Cortex of kidney (tissue), 1 donor: ENCODE measurements around the gene HORMAD1.
"Not testable (repeated sequence)": the region's sequence is repeated elsewhere in the genome, so short reads cannot be mapped to it uniquely, and the experiment has no call there.

Experiments used
- DNase-seq: peaks from one replicate; lab custom pipeline; 2025; lab: John Stamatoyannopoulos, UW

The HORMAD1 gene, protein sequence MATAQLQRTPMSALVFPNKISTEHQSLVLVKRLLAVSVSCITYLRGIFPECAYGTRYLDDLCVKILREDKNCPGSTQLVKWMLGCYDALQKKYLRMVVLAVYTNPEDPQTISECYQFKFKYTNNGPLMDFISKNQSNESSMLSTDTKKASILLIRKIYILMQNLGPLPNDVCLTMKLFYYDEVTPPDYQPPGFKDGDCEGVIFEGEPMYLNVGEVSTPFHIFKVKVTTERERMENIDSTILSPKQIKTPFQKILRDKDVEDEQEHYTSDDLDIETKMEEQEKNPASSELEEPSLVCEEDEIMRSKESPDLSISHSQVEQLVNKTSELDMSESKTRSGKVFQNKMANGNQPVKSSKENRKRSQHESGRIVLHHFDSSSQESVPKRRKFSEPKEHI

DNA sequence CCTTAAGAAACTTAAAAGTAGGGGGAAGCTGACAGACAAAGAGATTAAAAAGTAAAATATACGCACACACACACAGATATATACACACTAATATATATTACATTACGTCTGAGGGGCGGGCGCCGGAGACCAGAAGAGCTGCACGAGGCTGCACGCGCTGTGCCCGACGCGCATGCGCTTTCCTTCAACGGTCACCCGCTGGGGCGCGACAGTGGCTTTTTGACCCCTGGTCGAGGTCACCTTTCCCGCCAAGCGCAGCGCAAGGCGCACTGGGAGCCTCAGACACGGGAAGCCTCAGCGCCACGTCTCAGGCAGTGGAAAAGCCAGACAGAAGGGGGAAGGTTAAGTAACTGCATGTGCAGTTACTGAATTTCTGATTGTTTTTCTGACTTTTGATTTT is at the start of gene HORMAD1:
TSS of gene HORMAD1 (minus strand) at position 193 of the 400 bp plus-strand sequence. CDS start 1,390 bp downstream, outside the sequence.
- DNase-seq: no peak

DNA sequence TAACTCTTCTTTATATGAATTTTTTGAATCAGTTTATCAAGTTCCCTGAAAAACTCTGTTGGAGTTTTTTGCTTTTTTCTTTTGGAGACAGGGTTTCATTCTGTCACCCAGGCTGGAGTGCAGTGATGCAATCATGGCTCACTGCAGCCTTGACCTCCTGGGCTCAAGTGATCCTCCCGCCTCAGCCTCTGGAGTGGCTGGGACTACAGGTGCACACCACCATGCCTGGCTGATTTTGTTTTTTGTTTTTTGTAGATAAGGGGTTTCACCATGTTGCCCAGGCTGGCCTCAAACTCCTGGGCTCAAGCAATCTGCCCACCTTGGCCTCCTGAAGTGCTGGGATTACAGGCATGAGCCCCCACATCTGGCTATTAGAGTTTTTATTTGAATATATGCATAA is 47.0 kb upstream of the HORMAD1 start:
- not testable (repeated sequence) for DNase-seq

GRCh38 chr1:150765977-150766301 is 45.2 kb upstream of the HORMAD1 start:
- not testable (repeated sequence) for DNase-seq

- no peak for DNase-seq
Measured at GRCh38 chr1:150765296-150765976, 44.7 kb upstream of the HORMAD1 start, which contains the start of gene CTSS. Gene CTSS (minus strand): TSS chr1:150765778. CDS start chr1:150764763, 1,015 bp downstream.

DNA sequence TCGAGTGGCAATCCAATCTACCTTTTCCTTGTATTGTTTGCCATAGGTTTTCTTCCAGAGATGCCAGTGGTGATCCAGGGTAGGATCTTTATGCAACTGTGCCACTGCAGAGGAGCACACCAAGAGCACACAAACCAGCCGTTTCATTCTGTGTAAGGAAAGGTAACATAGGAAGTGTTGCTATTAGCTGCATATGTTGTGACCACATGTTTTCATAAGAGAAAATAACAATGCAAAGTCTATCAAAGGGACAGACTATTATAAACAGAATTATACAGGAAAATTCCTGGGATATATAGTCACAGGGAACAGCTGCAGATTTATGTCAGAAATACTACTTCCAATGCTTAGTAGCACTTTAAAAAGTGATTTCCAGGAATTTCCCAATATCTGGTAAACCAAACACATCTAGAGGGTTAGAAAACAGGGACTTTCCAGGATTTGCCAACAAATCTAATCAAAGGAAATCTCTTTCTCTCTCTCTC is 44.0 kb upstream of the HORMAD1 start:
- no peak for DNase-seq

- DNase-seq: no peak
Measured at GRCh38 chr1:150763018-150763417, 42.3 kb upstream of the HORMAD1 start.

DNA sequence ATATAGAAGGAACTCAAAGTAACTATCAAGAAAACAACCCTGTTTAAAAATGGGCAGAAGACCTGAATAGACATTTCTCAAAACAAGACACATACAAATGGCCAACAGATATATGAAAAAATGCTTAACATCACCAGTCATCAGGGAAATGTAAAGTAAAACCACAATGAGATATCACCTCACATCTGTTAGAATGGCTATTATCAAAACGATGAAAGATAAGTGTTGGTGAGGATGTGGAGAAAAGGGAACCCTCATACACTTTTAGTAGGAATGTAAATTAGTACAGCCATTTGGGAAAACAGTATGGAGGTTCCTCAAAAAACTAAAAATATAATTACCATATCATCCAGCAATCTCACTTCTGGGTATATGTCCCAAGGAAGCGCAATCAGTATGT is 41.9 kb upstream of the HORMAD1 start:
- no peak for DNase-seq

- DNase-seq: no peak
Measured at GRCh38 chr1:150761801-150762200, 41.1 kb upstream of the HORMAD1 start.

- no peak for DNase-seq
Measured at GRCh38 chr1:150760013-150760412, 39.3 kb upstream of the HORMAD1 start.

GRCh38 chr1:150753416-150753815 is 32.7 kb upstream of the HORMAD1 start:
- no peak for DNase-seq

DNA sequence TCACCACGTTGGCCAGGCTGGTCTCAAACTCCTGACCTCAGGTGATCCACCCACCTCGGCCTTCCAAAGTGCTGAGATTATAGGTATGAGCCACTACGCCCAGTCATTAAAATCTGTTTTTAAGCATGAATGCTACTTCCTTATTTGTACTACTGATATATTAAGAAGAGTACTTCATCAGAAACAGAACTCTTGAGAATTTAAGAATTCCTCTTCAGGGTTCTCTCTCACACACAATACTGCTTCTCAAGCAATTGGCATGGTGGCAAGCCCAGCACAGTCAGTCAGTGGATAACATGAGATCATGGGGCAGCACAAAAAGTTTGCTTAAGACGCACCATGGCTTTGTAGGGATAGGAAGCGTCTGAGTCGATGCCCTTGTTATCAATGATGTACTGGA is 30.7 kb upstream of the HORMAD1 start:
- DNase-seq: no peak

DNA sequence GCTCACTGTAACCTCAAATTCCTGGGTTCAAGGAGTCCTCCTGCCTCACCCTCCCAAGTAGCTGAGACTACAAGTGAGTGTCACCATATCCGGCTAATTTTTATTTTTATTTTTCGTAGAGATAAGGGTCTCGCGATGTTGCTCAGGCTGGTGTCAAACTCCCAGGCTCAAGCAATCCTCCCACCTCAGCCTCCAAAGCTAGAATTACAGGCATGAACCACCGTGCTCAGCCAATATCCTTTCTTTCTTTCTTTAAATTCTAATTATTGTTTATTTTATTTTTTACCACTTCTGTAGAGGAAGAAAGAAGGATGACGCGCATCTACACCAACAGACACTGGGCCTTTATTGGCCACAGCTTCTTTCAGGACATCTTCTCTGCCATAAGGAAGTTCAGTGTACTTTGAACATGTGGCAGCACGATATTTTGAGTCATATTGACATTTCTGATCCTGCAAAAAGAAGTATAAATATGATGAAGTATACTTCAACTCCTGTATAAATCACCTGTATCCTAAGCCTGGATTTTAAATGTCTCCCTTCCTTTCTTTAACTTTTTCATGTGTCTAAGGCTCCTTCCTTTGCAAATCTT is 29.1 kb upstream of the HORMAD1 start:
- no peak for DNase-seq

DNA sequence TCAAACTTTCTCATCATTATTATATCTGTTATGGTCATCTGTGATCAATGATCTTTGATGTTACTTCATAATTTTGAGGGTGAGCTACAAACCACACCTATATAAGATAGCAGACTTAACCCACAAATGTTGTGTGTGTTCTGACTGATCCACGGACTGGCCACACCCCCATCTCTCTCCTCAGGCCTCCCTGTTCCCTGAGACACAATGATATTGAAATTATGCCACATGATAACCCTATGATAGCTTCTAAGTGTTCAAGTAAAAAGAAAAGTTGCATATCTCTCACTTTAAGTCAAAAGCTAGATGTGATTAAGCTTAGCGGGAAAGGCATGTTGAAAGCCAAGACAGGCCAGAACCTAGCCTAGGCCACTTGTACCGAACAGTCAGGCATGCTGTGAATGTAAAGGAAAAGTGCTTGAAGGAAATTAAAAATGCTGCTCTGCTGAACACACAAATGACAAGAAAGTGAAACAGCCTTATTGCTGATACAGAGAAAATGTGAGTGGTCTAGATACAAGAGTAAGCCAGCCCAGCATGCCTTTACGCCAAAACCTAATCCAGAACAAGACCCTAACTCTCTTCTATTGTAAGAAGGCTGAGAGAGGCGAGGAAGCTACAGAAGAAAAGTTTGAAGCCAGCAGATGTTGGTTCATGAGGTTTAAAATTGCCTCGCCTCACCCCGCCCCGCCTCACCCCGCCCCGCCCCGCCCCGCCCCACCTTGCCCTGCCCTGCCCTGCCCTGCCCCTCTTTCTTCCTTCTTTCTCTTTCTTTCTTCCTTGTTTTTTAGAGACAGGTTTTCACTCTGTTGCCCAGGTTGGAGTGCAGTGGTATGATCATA is 28.4 kb upstream of the HORMAD1 start:
- DNase-seq: no peak

- DNase-seq: no peak
Measured at GRCh38 chr1:150730130-150730721, 9.5 kb upstream of the HORMAD1 start.

- DNase-seq: no peak
Measured at GRCh38 chr1:150724336-150724735, 3.6 kb upstream of the HORMAD1 start.

DNA sequence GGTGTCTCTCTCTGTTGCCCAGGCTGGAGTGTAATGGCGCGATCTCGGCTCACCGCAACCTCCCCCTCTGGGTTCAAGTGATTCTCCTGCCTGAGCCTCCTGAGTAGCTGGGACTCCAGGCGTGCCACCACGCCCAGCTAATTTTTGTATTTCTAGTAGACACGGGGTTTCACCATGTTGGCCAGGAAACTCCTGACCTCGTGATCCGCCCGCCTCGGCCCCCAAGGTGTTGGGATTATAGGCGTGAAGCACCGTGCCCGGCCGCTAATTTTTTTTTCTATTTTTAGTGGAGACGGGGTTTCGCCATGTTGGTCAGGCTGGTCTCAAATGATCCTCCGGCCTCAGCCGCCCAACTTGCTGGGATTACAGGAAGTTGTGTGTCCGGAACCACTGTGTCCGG is 597 bp downstream of the HORMAD1 start:
- no peak for DNase-seq

DNA sequence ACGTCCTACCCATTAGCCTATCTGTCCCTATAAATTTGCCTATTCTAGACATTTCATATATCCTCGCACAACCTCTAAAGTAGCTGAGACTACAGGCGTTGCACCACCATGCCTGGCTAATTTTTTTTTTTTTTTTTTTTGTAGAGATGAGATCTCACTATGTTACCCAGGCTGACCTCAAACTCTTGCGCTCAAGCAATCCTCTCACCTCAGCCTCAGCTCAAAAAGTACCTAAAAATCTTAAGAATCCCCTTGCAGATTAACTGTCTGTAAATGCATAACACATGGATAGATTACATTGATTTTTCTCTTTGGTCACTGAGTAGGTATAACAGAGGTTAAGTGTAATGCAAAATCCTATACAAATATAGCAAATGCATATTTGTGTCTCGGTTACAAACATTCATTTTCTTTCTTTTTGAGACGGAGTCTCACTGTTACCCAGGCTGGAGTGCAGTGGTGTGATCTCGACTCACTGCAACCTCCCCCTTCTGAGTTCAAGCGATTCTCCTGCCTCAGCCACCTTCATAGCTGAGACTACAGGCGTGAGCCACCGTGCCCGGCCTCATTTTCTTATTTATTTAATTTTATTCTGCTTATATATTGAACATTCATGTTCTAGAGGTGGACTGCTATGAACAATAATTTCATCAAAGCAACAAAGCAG is 2.3 kb downstream of the HORMAD1 start:
- DNase-seq: no peak

DNA sequence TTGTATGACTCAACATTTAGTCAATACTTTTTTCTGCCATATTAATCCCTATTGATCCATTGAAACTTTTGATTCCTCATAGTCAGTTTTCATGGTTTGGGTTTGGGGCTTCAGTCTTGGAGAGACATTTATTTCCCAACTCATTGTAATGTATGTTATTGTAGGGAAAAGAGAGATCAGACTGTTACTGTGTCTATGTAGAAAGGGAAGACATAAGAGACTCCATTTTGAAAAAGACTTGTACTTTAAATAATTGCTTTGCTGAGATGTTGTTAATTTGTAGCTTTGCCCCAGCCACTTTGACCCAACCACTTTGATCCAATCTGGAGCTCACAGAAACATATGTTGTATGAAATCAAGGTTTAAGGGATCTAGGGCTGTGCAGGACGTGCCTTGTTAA is 11.7 kb downstream of the HORMAD1 start:
- not testable (repeated sequence) for DNase-seq

DNA sequence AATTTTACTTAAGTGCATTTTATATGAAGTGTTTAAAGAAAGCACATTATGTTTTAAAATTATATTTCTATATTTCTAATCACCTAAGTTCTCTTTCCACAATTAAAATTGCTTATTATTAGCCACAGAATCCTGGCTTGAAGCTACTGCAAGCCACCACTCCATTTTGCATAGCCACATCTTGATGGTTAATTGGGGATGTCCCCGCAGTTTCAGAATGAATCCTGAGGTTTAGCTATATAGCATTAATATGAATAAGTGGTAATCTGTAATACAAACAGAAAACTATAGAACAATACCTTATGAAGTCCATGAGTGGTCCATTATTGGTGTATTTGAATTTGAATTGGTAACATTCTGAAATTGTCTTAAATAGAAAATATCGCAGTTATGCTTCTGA is 12.1 kb downstream of the HORMAD1 start:
- DNase-seq: no peak

GRCh38 chr1:150706091-150706490 is 14.6 kb downstream of the HORMAD1 start:
- no peak for DNase-seq

DNA sequence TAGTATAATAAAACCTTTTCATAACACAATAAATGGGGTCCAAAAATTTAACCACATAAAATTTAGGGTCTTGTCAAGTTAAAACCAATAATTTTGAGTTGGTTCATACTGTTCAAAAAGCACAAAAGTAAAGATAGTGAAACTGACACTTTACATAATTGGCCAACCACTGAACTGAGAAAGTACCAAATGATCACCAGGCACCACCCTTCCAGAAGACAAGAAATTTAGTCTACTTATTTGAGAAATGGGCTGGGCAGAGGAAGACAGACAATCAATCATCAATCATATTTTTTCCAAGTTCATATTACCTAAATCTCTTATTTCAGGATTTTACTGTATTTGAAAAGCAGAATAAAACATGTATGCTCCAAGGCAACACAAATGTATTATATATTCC is 17.3 kb downstream of the HORMAD1 start:
- no peak for DNase-seq
